ENCODE measurements around the gene ALG3.

DNA sequence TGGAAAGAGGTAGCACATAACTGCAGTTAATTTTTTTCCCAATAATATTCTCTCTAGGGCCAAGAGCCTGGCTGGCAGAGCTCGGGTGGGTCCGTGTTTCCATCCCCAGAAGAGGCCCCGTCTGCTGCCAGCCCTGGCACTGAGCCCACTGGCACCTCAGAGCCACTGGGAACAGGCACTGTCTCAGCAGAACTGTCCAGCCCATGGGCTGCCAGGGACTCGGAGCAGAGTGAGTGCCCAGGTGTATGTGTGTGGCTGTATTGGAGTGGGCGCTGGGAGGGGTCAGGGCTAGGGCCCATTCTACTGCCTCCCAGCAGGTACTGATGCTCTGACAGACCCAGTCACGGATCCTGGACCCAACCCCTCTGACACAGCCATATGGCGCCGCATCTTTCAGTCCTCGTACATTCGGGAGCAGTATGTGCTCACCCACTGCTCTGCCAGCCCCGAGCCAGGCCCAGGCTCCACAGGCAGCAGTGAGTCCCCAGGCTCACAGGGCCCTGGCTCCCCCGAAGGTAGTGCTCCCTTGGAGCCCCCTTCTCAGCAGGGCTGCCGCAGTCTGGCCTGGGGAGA, 10.4 kb downstream of the ALG3 start:
- TF ChIP-seq CTCF (IDR thresholded peaks at IDR 0.05) = no peak
- no peak for TF ChIP-seq POLR2A (IDR thresholded peaks at IDR 0.05)

All from thyroid gland (tissue), 4 donors.